ENCODE measurements around the gene EHMT1.

EHMT1 gene

DNA sequence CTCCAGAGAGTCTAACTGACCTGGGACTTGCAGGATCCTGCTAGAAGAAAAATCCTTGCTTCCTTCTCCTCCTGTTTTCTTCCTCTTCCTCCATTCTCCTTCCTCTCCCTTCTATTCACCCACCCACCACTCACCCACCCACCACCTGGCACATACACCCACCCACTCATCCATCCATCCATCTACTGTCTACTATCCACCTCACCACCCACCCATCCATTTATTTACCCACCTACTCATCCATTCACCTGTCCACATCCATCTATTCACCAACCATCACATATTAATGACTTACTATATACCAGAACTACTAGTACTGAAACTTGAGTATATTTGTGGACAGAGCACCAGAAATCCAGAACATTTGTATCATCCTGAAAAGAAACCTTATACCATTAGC lies 49.4 kb downstream of the EHMT1 start:
- H3K4me3 ChIP-seq (ENCODE audit: low read length): no peak overlapping the region
- no peak for DNase-seq (ENCODE audit: low read depth)
- TF ChIP-seq, protein P1, sequence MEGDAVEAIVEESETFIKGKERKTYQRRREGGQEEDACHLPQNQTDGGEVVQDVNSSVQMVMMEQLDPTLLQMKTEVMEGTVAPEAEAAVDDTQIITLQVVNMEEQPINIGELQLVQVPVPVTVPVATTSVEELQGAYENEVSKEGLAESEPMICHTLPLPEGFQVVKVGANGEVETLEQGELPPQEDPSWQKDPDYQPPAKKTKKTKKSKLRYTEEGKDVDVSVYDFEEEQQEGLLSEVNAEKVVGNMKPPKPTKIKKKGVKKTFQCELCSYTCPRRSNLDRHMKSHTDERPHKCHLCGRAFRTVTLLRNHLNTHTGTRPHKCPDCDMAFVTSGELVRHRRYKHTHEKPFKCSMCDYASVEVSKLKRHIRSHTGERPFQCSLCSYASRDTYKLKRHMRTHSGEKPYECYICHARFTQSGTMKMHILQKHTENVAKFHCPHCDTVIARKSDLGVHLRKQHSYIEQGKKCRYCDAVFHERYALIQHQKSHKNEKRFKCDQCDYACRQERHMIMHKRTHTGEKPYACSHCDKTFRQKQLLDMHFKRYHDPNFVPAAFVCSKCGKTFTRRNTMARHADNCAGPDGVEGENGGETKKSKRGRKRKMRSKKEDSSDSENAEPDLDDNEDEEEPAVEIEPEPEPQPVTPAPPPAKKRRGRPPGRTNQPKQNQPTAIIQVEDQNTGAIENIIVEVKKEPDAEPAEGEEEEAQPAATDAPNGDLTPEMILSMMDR (conservative IDR thresholded peaks at IDR 0.05; ENCODE audit: low read length): no peak

DNA sequence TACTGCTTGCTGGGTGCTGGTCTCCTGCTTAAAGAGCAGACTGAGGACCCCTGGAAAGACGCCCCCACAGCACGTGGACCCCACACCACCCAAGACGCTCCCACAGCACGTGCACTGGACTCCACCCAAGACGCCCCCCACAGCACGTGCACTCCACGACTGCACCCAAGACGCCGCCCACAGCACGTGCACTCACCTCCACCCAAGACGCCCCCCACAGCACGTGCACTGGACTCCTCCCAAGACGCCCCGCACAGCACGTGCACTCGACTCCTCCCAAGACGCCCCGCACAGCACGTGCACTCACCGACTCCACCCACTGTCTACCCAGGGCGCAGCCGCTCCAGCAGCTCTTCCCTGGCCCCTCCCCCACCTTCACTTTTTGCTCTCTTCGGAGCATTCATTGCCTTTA lies 50.5 kb downstream of the EHMT1 start:
- DNase-seq (ENCODE audit: low read depth): no peak
- H3K4me3 ChIP-seq (ENCODE audit: low read length): no peak overlapping the region
- TF ChIP-seq, protein P1 (conservative IDR thresholded peaks at IDR 0.05; ENCODE audit: low read length): no peak

DNA sequence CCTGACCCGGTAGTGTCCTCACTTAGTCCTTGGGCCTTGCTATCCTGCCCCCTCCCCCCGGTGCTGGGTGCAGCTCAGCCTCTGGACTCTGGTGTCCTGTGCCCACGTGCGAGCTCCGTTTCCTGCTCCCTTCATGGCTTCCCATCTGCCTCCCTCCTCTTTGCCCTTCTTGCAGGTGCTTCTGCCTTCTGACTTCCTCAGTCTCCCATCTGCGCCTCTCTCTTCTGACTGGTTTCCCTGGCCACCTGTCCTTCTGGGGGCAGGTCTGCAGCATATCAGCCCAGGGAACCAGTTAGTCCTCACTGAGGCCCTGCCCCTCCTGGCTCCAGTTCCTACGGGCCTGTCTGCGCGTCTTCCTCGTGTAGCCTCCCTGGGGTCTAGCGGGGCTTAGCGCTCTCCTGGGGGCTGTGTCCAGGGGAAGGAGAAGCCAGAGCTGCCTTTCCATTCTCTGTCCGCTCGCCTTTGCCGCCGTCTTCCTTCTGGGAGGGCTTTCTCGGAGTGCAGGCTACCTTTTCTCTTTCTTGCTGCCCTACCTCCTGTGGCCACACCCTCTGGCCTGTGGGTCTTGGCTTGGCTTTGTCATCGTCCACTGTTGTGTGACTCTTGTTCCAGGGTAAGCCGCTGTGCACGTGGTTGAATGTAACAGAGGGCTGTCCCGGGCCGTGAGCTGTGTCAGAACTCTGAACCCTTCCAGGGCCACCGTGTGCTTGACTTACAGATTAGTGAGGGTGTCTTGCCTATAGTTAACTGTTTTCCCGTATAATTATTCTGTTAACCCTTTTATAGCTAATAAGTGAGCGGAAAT lies 51.8 kb downstream of the EHMT1 start:
- H3K4me3 ChIP-seq (ENCODE audit: low read length): no peak overlapping the region
- no peak for DNase-seq (ENCODE audit: low read depth)
- TF ChIP-seq, protein P1 (conservative IDR thresholded peaks at IDR 0.05; ENCODE audit: low read length): no peak

DNA sequence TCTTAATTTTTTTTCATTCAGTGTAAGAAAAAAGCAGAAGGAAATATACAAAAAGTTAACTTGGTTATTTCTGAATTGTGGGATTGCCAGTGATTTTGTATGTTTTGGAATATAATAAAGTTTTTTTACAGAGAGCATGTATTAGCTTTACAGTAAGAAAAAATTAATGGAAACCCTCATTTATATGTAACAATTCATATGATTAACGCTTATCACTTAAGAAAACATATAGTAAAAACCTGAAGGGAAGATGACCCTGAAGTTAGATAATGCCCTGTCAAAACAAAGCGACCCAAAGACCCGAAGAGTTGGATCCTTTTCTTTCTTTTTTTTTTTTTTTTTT lies 52.4 kb downstream of the EHMT1 start:
- DNase-seq (ENCODE audit: low read depth): no peak
- TF ChIP-seq, protein P1 (conservative IDR thresholded peaks at IDR 0.05; ENCODE audit: low read length): no peak
- no peak overlapping the region for H3K4me3 ChIP-seq (ENCODE audit: low read length)

DNA sequence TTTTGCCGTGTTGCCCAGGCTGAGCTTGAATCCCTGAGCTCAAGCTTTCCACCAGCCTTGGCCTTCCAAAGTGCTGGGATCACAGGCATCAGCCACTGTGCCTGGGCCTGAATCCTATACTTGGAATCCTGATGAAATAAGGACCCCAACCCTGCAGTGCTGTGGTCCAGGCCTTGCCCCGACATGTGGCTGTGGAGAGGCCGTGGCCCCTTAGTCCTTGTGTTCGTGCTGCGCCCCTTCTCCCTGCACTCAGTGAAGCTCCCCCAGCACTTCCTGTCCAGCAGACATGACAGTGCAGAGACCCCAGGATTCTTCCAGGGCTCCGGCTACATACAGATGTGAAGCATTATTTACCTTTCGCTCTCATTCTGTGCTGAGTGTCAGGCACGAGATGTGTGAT lies 52.9 kb downstream of the EHMT1 start:
- H3K4me3 ChIP-seq (ENCODE audit: low read length): no peak overlapping the region
- TF ChIP-seq, protein P1 (conservative IDR thresholded peaks at IDR 0.05; ENCODE audit: low read length): no peak
- DNase-seq (ENCODE audit: low read depth): no peak

DNA sequence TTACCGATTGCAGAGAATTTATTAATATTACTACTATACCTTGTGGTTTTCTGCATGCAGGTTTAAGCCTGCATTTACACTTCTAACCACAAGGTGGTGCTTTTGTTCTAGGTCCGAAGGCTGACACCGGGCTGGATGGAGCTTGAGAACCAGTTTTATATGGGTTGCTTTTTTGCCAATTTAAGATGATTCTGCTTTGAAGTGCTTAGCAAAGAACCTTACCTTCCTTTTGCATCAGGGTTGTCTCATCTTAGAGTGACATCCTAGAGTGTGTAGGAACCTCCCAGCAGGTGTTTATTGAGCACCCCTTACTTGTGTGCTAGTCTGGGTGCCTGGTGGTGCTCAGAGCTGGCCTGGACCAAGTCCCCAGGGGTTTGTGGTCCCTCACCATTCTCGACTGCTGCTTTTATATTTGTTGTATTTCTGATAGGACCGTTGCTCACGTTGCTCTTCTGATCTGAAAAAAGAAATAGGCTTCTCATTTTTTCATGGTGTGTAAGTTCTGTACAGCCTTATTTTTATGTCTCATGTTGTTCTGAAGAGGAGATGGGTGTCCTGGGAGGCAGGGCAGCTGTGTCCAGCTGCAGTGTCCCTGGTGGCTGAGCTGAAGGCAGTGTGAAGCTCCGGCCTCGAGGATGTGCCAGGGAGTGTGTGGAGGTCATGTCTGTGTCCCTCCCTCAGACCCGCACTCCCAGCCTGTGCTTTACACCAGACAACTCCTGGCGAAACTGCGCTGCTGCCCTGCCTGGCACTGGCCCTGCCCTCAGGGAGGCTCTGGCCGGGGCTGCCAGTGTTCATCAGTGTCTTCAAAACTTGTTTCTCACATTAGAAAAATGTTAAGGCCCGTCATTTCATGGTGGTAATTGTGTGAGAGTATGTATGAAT lies 54.3 kb downstream of the EHMT1 start:
- no peak overlapping the region for H3K4me3 ChIP-seq (ENCODE audit: low read length)
- TF ChIP-seq, protein P1 (conservative IDR thresholded peaks at IDR 0.05; ENCODE audit: low read length): peak; percentile 94
- DNase-seq (ENCODE audit: low read depth): peak; percentile 78
